Measurements from ENCODE around the gene PRR15L.

DNA sequence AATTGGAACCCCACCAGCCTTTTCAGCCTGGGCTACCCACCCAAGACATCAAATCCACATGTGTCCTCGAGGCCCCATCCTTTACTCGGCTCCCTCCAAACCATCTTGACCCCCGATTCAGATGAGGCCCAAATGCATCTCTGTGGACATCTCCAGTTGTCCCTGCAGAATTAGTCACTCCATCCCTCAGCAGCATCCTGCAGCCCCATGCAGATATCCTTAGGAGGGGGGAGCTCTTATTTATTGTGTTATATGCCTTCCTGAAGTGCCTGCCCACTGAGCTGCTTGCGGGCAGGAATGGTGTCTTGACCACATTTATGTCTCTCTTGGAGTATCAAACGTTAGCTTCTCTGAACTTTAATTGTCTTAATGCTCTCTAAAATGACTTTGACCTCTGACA is 28.8 kb upstream of the PRR15L start:
- TF ChIP-seq EP300 (IDR thresholded peaks at IDR 0.05) (no peak), POLR2A (IDR thresholded peaks at IDR 0.05) (no peak), POLR2AphosphoS5 (IDR thresholded peaks at IDR 0.05) (no peak)
- TF ChIP-seq, protein P1, sequence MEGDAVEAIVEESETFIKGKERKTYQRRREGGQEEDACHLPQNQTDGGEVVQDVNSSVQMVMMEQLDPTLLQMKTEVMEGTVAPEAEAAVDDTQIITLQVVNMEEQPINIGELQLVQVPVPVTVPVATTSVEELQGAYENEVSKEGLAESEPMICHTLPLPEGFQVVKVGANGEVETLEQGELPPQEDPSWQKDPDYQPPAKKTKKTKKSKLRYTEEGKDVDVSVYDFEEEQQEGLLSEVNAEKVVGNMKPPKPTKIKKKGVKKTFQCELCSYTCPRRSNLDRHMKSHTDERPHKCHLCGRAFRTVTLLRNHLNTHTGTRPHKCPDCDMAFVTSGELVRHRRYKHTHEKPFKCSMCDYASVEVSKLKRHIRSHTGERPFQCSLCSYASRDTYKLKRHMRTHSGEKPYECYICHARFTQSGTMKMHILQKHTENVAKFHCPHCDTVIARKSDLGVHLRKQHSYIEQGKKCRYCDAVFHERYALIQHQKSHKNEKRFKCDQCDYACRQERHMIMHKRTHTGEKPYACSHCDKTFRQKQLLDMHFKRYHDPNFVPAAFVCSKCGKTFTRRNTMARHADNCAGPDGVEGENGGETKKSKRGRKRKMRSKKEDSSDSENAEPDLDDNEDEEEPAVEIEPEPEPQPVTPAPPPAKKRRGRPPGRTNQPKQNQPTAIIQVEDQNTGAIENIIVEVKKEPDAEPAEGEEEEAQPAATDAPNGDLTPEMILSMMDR (IDR thresholded peaks at IDR 0.05) = no peak

All from upper lobe of left lung (tissue), 4 donors.